Fibroblast of lung (primary cell): Measurements from ENCODE around the gene HACD2. TPM values are rescaled to one million over a fixed set of nuclear protein-coding genes. Genes with fewer than 3 reads are reported as not detected.

Experiments
- DNase-seq, 2 donors: peaks; one replicate each; pipeline versions ENCODE4 v3.0.0 to v3.0.0-alpha.2; 2010; ENCODE audit warnings: low read depth in 2 of 2
- H2AFZ ChIP-seq: 2 replicates; pipeline ENCODE4 v1.5.1; 2012; ENCODE audit warnings: low read length, control low read depth, inconsistent platforms
- H3K27ac ChIP-seq: 2 replicates; pipeline ENCODE4 v1.5.1; 2011; ENCODE audit warnings: low read length, control low read depth; ENCODE audit not compliant: insufficient read depth
- H3K27me3 ChIP-seq: 2 replicates; pipeline ENCODE4 v1.5.1; 2011; ENCODE audit warnings: mild to moderate bottlenecking, low read length; ENCODE audit not compliant: control insufficient read depth, insufficient read depth
- H3K36me3 ChIP-seq: 2 replicates; pipeline ENCODE4 v1.5.1; 2011; ENCODE audit warnings: low read length; ENCODE audit not compliant: control insufficient read depth, insufficient read depth
- H3K4me1 ChIP-seq: 2 replicates; pipeline ENCODE4 v1.5.1; 2011; ENCODE audit warnings: low read length; ENCODE audit not compliant: control insufficient read depth, insufficient read depth; ENCODE audit errors: extremely low read depth
- H3K4me2 ChIP-seq: 2 replicates; pipeline ENCODE4 v1.5.1; 2011; ENCODE audit warnings: low read length, control low read depth; ENCODE audit not compliant: insufficient read depth; ENCODE audit errors: extremely low read depth
- H3K4me3 ChIP-seq, 4 experiments: fragments of 200-600 bp in 1 of 4; sonication (generic) in 1 of 4; replicated peaks in 1 of 4; 2 replicates each; pipeline ENCODE4 v1.5.1; 2011 to 2016; ENCODE audit warnings: low read length in 4 of 4, low read depth in 3 of 4, mild to moderate bottlenecking in 3 of 4, control low read depth in 2 of 4, inconsistent platforms in 1 of 4, mixed read lengths in 1 of 4; ENCODE audit not compliant: insufficient read depth in 1 of 4; ENCODE audit errors: control extremely low read depth in 1 of 4
- H3K79me2 ChIP-seq: 2 replicates; pipeline ENCODE4 v1.5.1; 2012; ENCODE audit warnings: mild to moderate bottlenecking, low read length, inconsistent platforms; ENCODE audit not compliant: control insufficient read depth, insufficient read depth
- H3K9ac ChIP-seq: 2 replicates; pipeline ENCODE4 v1.5.1; 2011; ENCODE audit warnings: mild to moderate bottlenecking, low read length, control low read depth; ENCODE audit not compliant: insufficient read depth
- H3K9me3 ChIP-seq: 2 replicates; pipeline ENCODE4 v1.5.1; 2012; ENCODE audit warnings: low read depth, low read length; ENCODE audit not compliant: control insufficient read depth, insufficient read depth
- H4K20me1 ChIP-seq: 2 replicates; pipeline ENCODE4 v1.5.1; 2011; ENCODE audit warnings: low read length; ENCODE audit not compliant: control insufficient read depth, insufficient read depth; ENCODE audit errors: extremely low read depth
- CTCF ChIP-seq, 2 donors: IDR thresholded peaks in 1 of 2; conservative IDR thresholded peaks in 1 of 2; 1 replicate in 1 of 2; 2 replicates in 1 of 2; pipeline ENCODE4 v1.5.1; 2011 to 2012; ENCODE audit warnings: low read length in 2 of 2, control low read depth in 1 of 2, inconsistent platforms in 1 of 2, low read depth in 1 of 2, mild to moderate bottlenecking in 1 of 2
- EZH2 ChIP-seq: IDR thresholded peaks from 2 replicates; pipeline ENCODE4 v1.5.1; 2012; ENCODE audit warnings: low read length, control low read depth, mild to moderate bottlenecking; ENCODE audit errors: missing control alignments
- polyA plus RNA-seq, 2 donors: library from polyadenylated mRNA; depleted of rRNA in 1 of 2; stranded (reverse) in 1 of 2; unstranded in 1 of 2; fragments of >200 nt; gene quantifications; 2 replicates each; pipeline ENCODE4 v1.2.1, GENCODE V29; 2011 to 2012; ENCODE audit warnings: missing spikeins in 1 of 2
- total RNA-seq: library from RNA; depleted of rRNA; stranded (reverse); fragments of >200 nt; gene quantifications from 2 replicates; pipeline ENCODE4 v1.2.1, GENCODE V29; 2014

Gene HACD2
- total and polyA plus RNA-seq, 2 donors (not counting 1 experiment from before 2014, with no cell fraction given): 22.0 to 48.7 TPM

DNA sequence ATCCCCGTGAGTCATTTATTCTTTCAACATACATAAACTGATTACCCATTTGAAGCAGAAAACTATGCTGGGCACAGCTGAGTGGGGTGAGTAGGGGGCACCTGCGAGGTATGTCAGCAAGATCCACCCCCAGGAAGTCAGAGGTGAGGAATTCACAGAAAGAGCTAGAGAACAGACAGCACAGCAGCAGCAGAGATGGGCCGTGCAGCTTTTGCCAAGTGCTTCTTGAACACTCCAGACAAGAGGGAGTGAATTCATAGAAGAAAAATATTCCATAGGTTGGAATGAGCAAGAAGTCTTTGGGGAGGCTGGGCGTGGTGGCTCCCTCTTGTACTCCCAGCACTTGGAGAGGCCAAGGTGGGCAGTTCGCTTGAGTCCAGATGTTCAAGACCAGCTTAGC, 126.6 kb downstream of the HACD2 start:
- Histone ChIP-seq H4K20me1 (no peaks in the 10 kb centered on the region), H3K9me3 (no peaks in the 10 kb centered on the region), H2AFZ (no peak overlapping the region), H3K27me3 (peaks cover 16% of the 10 kb centered on the region), H3K4me3 (no peak overlapping the region), H3K27ac (no peak overlapping the region), H3K4me1 (no peaks in the 10 kb centered on the region), H3K36me3 (no peaks in the 10 kb centered on the region), H3K4me2 (no peak overlapping the region), H3K9ac (no peak overlapping the region), H3K79me2 (no peaks in the 10 kb centered on the region)
- TF ChIP-seq CTCF (conservative IDR thresholded peaks at IDR 0.05 in 1 of 2, IDR thresholded peaks at IDR 0.05 in 1 of 2; ENCODE audit: low read depth in 1 of 2, low read length in 2 of 2): no peak
- TF ChIP-seq EZH2: no peak
- no peak for DNase-seq

DNA sequence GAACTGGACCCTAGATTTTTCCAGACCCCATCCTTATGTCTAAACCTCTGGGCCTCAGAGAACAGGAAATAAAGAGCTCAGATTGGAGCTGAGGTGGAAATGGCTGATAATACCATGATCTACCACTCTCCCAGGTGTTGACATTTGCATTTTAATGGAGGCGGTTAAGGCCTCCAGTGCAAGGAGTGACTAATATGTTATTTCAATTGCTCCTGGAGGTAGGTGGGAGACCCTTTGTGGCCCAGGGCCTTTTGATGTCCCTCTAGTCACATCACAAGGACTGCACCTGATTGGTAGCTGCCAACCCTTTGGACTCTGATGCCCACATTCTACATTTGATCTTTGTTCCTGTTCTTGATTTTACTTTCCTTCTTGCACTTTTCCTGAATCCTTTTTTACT, 127.0 kb downstream of the HACD2 start:
- no peak for DNase-seq
- Histone ChIP-seq H3K36me3 (no peaks in the 10 kb centered on the region), H3K9me3 (no peaks in the 10 kb centered on the region), H3K4me3 (no peak overlapping the region), H3K27ac (no peak overlapping the region), H3K4me2 (no peak overlapping the region), H3K9ac (no peak overlapping the region), H3K27me3 (peaks cover 16% of the 10 kb centered on the region), H2AFZ (no peak overlapping the region), H4K20me1 (no peaks in the 10 kb centered on the region), H3K4me1 (no peaks in the 10 kb centered on the region), H3K79me2 (no peaks in the 10 kb centered on the region)
- TF ChIP-seq CTCF (conservative IDR thresholded peaks at IDR 0.05 in 1 of 2, IDR thresholded peaks at IDR 0.05 in 1 of 2; ENCODE audit: low read depth in 1 of 2, low read length in 2 of 2): no peak
- TF ChIP-seq EZH2: no peak

GRCh38 chr3:123453675-123454074, 131.2 kb downstream of the HACD2 start:
- Histone ChIP-seq H3K4me2 (no peak overlapping the region), H3K27ac (no peak overlapping the region), H3K9ac (no peak overlapping the region), H3K79me2 (no peaks in the 10 kb centered on the region), H3K4me1 (no peaks in the 10 kb centered on the region), H3K9me3 (no peaks in the 10 kb centered on the region), H4K20me1 (no peaks in the 10 kb centered on the region), H3K27me3 (peaks cover 21% of the 10 kb centered on the region), H3K36me3 (no peaks in the 10 kb centered on the region), H3K4me3 (no peak overlapping the region), H2AFZ (no peak overlapping the region)
- no peak for DNase-seq
- no peak for TF ChIP-seq EZH2
- no peak for TF ChIP-seq CTCF (conservative IDR thresholded peaks at IDR 0.05 in 1 of 2, IDR thresholded peaks at IDR 0.05 in 1 of 2; ENCODE audit: low read depth in 1 of 2, low read length in 2 of 2)
